GM12801 (cell line): Measurements from ENCODE around the gene SOCS2.

Experiments used
- TF ChIP-seq, protein P1 (sequence below): IDR thresholded peaks from one replicate; pipeline ENCODE4 v1.5.1; 2011; ENCODE audit warnings: control low read depth; ENCODE audit not compliant: insufficient read length; ENCODE audit errors: extremely low read depth

The SOCS2 gene

DNA sequence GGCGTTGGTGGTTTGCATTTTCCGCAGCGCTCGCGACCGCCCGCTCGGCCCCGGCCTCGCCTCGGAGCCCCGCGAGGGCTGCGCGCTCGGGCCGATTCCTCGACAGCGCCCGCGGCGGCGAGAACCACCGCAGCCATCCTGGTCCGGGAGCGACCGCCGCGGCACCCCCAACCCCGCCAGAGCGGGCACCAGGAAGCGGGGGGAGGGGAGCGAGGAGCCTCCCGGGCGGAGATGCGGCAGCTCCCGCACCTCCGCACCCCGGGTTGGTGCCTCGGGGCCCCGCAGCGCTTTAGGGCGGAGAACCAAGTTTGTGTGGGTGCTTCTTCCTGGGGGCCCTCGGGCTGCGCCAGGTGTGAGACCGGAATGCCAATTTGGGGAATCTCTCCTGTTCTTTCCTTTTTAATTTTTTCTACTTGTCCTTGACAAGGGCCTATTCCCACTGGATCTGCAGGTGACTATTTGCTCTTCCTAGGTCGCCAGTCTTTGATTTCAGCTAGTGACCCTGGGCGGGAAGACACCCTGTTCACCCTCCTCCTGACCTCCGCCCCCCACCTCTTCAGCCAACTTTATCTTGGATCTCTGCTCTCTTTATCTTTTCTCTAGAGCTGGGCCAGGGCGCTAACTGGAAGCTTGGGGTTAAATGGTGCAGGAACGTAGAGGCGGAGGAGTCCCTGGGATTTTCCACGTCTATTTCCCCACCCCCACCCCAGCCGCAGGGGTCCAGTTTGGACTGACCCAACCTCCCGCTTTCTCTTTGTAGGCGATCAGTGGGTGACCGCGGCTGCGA lies at the start of gene SOCS2:
Gene SOCS2 (plus strand): TSS at position 751 of the 787 bp plus-strand sequence. CDS start 223 bp downstream, outside the sequence.
- TF ChIP-seq, protein P1, sequence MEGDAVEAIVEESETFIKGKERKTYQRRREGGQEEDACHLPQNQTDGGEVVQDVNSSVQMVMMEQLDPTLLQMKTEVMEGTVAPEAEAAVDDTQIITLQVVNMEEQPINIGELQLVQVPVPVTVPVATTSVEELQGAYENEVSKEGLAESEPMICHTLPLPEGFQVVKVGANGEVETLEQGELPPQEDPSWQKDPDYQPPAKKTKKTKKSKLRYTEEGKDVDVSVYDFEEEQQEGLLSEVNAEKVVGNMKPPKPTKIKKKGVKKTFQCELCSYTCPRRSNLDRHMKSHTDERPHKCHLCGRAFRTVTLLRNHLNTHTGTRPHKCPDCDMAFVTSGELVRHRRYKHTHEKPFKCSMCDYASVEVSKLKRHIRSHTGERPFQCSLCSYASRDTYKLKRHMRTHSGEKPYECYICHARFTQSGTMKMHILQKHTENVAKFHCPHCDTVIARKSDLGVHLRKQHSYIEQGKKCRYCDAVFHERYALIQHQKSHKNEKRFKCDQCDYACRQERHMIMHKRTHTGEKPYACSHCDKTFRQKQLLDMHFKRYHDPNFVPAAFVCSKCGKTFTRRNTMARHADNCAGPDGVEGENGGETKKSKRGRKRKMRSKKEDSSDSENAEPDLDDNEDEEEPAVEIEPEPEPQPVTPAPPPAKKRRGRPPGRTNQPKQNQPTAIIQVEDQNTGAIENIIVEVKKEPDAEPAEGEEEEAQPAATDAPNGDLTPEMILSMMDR: no peak

- TF ChIP-seq, protein P1: no peak
These were observed 47.9 kb upstream of the SOCS2 start for GRCh38 chr12:93524386-93525133.

- TF ChIP-seq, protein P1: no peak
These were observed 45.6 kb upstream of the SOCS2 start for GRCh38 chr12:93526786-93527428.

- TF ChIP-seq, protein P1: no peak
These were observed 42.1 kb upstream of the SOCS2 start for GRCh38 chr12:93530358-93530757.

DNA sequence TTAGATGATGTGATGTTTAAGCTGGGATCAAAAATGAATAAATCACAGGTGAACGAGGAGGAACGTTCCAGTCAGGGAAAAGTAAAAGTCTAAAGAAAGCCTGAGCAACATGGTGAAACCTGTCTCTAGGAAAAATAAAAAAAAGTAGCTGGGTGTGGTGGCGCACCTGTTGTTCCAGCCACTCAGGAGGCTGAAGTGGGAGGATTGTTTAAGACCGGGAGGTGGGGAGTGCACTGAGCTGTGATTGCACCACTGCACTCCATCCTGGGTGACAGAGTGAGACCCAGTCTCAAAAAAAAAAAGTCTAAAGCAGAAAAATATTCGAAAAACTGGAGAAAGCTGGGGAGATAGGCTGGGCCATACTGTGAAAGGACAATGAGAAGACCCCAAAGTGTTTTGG lies 39.2 kb upstream of the SOCS2 start:
- TF ChIP-seq, protein P1: no peak

- TF ChIP-seq, protein P1: no peak
These were observed 36.2 kb upstream of the SOCS2 start for GRCh38 chr12:93536111-93536765.
